HG02588 (cell line): Measurements from ENCODE around the gene NPY2R.

Source experiments
- ATAC-seq: cut with Tn5 transposase; IDR thresholded peaks from one replicate; pipeline ENCODE4 v1.9.1; 2021; ENCODE audit warnings: mild to moderate bottlenecking, moderate library complexity; ENCODE audit not compliant: unreplicated experiment

NPY2R gene, protein sequence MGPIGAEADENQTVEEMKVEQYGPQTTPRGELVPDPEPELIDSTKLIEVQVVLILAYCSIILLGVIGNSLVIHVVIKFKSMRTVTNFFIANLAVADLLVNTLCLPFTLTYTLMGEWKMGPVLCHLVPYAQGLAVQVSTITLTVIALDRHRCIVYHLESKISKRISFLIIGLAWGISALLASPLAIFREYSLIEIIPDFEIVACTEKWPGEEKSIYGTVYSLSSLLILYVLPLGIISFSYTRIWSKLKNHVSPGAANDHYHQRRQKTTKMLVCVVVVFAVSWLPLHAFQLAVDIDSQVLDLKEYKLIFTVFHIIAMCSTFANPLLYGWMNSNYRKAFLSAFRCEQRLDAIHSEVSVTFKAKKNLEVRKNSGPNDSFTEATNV

DNA sequence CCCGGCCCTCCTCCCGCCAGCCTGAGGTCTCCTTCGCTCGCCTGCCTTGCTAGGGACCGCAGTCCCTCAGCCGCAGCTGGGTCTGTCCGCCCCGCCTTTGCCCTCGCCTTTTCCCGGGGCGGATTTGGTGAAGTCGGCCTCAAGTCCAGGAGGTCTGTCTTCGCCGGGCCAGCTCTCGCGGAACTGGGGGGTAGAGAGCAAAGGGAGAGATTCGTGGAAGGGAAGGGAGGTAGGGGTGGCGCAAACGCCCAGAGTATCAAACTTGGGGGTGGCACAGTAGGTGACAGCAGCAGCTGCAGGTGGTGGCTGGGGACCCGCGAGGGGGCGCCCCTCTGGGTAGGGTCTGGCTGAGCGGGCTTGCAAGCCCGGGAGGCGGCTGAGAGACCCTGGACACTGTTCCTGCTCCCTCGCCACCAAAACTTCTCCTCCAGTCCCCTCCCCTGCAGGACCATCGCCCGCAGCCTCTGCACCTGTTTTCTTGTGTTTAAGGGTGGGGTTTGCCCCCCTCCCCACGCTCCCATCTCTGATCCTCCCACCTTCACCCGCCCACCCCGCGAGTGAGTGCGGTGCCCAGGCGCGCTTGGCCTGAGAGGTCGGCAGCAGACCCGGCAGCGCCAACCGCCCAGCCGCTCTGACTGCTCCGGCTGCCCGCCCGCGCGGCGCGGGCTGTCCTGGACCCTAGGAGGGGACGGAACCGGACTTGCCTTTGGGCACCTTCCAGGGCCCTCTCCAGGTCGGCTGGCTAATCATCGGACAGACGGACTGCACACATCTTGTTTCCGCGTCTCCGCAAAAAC, at the start of gene NPY2R:
NPY2R (plus strand) TSS at position 379 of the 797 bp plus-strand sequence. CDS start 5,304 bp downstream, outside the sequence.
- ATAC-seq: no peak

DNA sequence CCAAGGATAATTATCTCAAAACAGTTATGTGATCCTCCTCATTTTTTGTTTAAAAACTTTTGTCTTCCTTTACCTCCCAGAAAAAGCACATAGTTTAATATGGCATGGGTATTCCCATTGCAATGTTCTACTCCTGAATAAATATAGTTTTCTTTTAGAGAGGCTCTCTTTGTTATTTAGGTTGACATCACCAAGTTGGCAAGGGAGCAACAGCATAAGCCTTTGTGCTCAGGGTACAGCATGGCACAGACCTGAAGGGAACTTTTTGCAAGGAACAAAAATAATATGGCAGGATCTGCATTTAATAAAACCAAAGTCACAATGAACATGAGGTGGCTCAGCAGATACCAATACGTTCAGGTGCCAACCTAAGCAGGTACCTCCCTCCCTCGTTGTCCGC, 47.1 kb upstream of the NPY2R start:
- ATAC-seq: no peak

- ATAC-seq: no peak
Measured at GRCh38 chr4:155164718-155165117, 43.7 kb upstream of the NPY2R start.

DNA sequence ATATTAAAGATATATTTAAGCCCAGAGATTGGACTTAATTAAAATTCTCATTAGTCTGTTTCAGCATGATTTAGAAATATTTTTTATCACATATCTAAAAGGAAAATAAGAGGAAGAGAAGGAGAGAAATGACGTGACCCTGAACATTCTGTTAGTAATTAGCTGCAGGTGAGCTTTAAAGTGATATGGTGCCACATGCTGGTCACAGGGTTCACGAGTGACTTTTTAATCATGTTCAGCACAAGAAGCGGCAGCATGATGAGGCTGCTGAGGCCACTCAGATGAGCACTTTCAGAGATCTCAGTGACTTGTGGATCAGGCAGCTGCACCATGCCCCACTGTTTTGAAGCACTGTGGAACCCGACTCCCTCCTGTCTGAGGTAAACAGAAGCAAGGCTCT, 37.9 kb upstream of the NPY2R start:
- no peak for ATAC-seq

DNA sequence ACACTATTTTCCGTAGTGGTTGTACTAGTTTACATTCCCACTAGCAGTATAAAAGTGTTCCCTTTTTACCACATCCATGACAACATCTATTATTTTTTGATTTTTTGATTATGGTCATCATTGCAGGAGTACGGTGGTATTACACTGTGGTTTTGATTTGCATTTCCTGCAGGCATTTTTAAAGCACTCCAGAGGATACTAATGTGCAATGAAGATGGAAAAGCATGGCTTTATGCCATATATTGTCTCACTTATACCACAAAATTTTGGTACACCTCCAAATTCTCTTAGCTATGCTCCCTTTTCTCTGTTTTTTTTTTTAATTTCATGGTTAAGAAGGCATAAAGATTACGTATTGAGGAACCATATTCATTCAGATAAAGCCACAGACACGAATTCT, 35.1 kb upstream of the NPY2R start:
- ATAC-seq: no peak

- no peak for ATAC-seq
Measured at GRCh38 chr4:155174668-155175067, 33.8 kb upstream of the NPY2R start.

- ATAC-seq: no peak
Measured at GRCh38 chr4:155179216-155179615, 29.2 kb upstream of the NPY2R start.

- no peak for ATAC-seq
Measured at GRCh38 chr4:155186972-155187371, 21.5 kb upstream of the NPY2R start.

DNA sequence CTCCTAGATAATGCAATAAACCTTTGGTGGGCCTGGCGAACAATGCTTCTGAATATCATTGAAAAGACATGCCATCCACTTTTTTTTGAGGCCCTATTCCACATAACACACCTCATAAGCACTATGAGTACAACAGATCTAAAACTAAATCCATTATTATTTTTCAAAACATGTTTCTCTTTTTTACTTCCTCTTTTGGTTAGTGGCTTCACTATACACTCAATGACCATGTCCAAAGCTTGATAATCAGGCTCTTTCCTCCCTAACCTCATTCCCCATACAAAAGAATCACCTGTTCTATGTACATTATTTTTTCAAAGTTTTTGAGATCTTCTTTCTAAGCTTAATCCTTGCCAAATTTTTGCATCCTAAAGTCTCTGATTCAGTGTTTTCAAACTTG, 20.4 kb upstream of the NPY2R start:
- no peak for ATAC-seq

- no peak for ATAC-seq
Measured at GRCh38 chr4:155190099-155190498, 18.3 kb upstream of the NPY2R start.

GRCh38 chr4:155197757-155198156, 10.7 kb upstream of the NPY2R start:
- no peak for ATAC-seq

GRCh38 chr4:155207534-155208257, 740 bp upstream of the NPY2R start:
- no peak for ATAC-seq

GRCh38 chr4:155220025-155220424, 11.6 kb downstream of the NPY2R start:
- no peak for ATAC-seq

GRCh38 chr4:155227131-155227530, 18.7 kb downstream of the NPY2R start:
- ATAC-seq: no peak

- ATAC-seq: no peak
Measured at GRCh38 chr4:155228713-155229112, 20.3 kb downstream of the NPY2R start.

DNA sequence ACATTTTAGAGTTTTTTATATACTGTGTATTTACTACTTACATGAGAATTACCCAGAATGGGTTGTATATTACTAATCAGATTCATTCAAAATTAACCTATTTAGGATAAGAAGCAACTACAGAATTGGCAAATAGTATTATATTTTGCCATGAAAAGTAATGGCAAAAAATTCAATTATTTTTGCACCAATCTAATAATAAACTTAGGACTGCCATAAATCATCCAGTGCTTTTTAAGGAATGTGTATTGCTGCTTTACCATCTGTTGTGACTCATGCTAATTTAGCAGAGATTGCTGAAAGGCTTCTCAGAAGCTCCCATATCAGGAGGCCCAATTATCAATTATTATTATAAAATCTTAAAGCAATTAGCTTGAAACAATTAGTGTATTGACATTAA, 24.0 kb downstream of the NPY2R start:
- no peak for ATAC-seq

DNA sequence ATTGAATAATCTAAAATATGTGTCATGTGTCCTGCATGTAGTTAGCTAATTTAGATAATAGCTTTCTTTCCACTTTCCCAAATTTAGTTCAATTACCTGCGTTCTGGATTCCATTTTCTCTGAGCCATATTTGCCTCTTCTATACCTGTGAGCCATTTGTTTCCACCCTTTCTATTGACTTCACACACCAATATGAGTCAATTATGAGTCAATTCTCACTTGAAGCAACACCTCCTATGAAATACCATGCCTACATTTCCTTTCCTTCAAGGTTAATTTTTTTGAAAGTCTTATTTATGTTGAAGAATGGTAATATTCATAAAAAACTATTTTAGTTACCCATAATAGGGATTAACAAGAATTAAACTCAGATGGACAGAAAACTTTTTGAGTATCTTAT, 25.8 kb downstream of the NPY2R start:
- ATAC-seq: no peak

GRCh38 chr4:155237567-155237966, 29.1 kb downstream of the NPY2R start:
- ATAC-seq: no peak

DNA sequence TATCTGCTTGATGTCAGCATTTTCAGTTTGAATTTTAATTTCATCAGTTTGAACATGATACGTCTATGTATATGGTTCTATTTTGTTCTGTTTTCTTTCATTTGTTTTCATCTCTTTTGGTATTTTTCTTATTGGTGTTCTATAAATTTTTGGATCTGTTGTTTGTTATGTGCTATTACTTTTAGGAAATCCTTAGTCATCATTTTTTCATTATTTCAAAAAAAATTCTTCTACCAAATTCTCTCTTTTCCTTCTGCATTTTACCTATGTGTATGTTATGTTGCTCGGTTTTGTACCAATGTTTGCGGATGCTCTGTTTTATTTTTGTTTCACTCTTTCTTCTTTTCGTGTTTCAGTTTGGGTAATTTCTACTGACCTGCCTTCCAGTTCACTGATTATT, 32.8 kb downstream of the NPY2R start:
- ATAC-seq: no peak

DNA sequence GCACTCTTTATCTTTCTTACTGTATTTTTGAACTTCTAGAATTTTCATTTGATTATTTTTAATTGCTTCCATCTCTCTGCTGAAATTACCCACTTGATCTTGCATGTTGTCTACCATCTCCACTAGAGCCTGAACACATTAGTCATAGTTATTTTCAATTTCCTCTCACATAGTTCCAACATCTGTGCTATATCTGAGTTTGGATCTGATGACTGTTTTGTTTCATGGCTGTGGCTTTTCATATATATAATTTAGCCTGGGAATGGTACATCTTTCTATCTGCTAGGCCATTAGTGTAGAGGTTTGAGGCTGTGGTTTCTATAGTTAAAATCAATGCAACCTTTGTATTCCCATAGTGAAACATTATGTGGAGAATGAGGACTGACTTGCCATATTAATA, 33.2 kb downstream of the NPY2R start:
- ATAC-seq: no peak

DNA sequence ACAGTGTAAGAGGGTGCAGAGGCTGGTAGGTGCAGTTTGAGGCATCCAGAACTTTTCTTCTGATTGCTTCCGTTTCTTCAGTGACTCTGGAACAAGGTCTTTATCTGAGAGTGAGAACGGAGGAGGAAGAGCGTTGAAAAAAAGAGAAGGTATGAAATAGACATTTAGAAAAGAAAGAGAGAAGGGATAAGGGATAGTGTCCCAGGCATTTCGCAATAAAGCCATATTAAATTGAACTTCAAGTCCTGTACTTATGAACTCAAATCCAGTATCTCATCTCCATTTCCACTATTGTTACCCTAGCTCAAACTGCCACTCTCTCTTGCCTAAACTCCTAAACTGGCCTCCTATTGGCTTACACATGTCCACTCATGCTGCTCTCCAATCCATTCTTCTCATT, 36.7 kb downstream of the NPY2R start:
- no peak for ATAC-seq
